Islet of Langerhans (tissue), 1 donor: ENCODE data around the gene TFPI2.

ENCODE experiments used
- FAIRE-seq: peaks from one replicate; lab custom pipeline; 2011; peaks lifted over from hg19 to GRCh38; lab: Jason Lieb, UNC

TFPI2 gene

GRCh38 chr7:93906267-93906666 is 15.7 kb upstream of the TFPI2 start, which contains the start of gene GNGT1:
TSS of gene GNGT1 (plus strand) at chr7:93906567. CDS start at chr7:93906747, 180 bp downstream.
- FAIRE-seq, result no peak

- FAIRE-seq, result no peak
These were observed 12.3 kb upstream of the TFPI2 start for GRCh38 chr7:93902777-93903423.

GRCh38 chr7:93897680-93898079 is 7.1 kb upstream of the TFPI2 start:
- FAIRE-seq, result no peak

- FAIRE-seq, result no peak
These were observed 5.5 kb upstream of the TFPI2 start for GRCh38 chr7:93895859-93896600.

- FAIRE-seq, result no peak
These were observed 4.5 kb upstream of the TFPI2 start for GRCh38 chr7:93894966-93895640.

- FAIRE-seq, result no peak
These were observed 3.9 kb upstream of the TFPI2 start for GRCh38 chr7:93894426-93894825.

- no peak for FAIRE-seq
These were observed 501 bp downstream of the TFPI2 start for GRCh38 chr7:93890041-93890463.

GRCh38 chr7:93889261-93889660 is 1.3 kb downstream of the TFPI2 start:
- no peak for FAIRE-seq

GRCh38 chr7:93884541-93884940 is 6.0 kb downstream of the TFPI2 start:
- FAIRE-seq, result no peak

GRCh38 chr7:93883917-93884345 is 6.6 kb downstream of the TFPI2 start:
- FAIRE-seq, result no peak

GRCh38 chr7:93883078-93883916 is 7.3 kb downstream of the TFPI2 start:
- no peak for FAIRE-seq

- no peak for FAIRE-seq
These were observed 8.1 kb downstream of the TFPI2 start for GRCh38 chr7:93882468-93882867.

- no peak for FAIRE-seq
These were observed 11.2 kb downstream of the TFPI2 start for GRCh38 chr7:93879356-93879755.

GRCh38 chr7:93877742-93878141 is 12.8 kb downstream of the TFPI2 start:
- no peak for FAIRE-seq

- no peak for FAIRE-seq
These were observed 16.5 kb downstream of the TFPI2 start for GRCh38 chr7:93873998-93874574.

GRCh38 chr7:93866886-93867285 is 23.7 kb downstream of the TFPI2 start:
- no peak for FAIRE-seq

- no peak for FAIRE-seq
These were observed 27.9 kb downstream of the TFPI2 start for GRCh38 chr7:93862651-93863050.

GRCh38 chr7:93861325-93861949 is 29.1 kb downstream of the TFPI2 start:
- FAIRE-seq, result no peak

GRCh38 chr7:93860261-93860660 is 30.3 kb downstream of the TFPI2 start:
- FAIRE-seq, result no peak

GRCh38 chr7:93858857-93859256 is 31.7 kb downstream of the TFPI2 start:
- FAIRE-seq, result no peak

- no peak for FAIRE-seq
These were observed 34.2 kb downstream of the TFPI2 start for GRCh38 chr7:93856323-93856722.
